KBM-7 (cell line): ENCODE results near the gene COL11A2.

Experiments used
- DNase-seq: peaks from one replicate; pipeline ENCODE4 v3.0.0-alpha.2; 2015
- in situ Hi-C: fragments of 300-500 bp; cut with MboI; formaldehyde crosslinking; loops from 2 replicates; pipeline ENCODE4 v1.14.3; 2020; ENCODE audit warnings: low sequenced_read_pairs, low pct_unique_long_range_greater_than_20kb, mixed read lengths

The COL11A2 gene

DNA sequence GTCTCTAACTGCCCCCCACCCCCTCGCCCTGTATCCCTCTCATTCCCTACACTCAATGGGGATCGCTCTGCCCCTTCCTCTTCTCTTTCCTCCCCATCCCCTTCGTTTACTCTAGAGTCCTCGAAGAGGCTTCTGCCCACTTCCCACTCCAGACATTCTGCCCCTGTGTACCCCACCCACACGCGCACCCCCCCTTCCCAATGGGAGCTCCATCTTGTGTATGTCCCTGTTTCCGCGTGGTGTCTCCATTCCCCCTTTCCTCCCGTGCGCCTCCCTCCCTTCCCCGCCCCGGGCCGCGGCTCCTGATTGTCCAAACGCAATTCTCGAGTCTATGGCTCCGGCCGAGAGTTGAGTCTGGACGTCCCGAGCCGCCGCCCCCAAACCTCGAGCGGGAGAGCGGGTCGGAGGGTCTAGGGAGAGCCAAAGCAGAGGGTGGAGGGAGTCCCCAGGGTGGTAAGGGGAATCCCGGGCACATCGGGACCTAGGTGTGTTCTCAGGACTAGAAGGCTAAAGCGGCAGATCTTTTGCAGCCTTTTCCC lies 15.4 kb upstream of the COL11A2 start:
- DNase-seq, result no peak
- in situ Hi-C loops, result no loop called here

GRCh38 chr6:33206864-33207551 lies 14.7 kb upstream of the COL11A2 start:
- no peak for DNase-seq

DNA sequence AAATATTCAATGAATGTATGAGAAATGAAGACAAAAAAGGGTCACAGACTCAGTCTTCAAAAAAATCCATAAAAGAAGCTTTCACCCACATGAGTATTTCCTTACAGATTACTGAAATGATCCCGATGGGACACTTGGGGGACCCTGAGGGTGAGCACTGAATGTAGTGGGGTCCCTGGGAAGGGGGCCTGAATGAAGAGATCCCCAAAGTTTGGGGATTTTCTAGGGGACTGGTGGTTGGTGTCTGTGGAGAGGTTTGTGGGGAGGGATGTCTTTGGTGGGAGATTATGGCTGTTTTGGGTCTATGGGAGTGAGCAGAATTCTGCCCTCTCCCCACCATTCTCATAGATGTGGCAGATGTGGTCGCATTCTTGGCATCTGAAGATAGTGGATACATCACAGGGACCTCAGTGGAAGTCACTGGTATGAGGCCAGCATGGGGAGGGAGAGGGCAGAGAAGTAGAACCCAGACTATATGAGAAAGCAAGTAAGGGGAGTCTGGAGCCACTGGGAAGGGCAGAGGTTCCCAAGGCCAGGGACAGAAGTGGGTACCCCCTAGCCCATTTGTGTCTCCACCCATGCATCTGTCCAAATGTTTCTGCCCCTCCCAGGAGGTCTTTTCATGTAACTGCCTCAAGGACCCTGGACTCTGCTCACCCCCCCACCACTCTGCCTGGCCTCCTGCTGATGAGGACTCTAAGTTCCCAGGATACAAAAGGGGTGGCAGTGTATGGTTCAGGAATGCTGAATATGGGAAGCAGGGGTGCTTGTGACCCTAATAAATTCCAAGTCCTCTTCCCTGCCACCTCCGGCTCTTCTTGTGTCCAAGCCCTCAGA lies 14.0 kb upstream of the COL11A2 start:
- in situ Hi-C loops, result no loop called here
- DNase-seq, result no peak

More at GRCh38 chr6:33206864-33207551, 14.7 kb upstream of the COL11A2 start:
- in situ Hi-C loops, result no loop called here

DNA sequence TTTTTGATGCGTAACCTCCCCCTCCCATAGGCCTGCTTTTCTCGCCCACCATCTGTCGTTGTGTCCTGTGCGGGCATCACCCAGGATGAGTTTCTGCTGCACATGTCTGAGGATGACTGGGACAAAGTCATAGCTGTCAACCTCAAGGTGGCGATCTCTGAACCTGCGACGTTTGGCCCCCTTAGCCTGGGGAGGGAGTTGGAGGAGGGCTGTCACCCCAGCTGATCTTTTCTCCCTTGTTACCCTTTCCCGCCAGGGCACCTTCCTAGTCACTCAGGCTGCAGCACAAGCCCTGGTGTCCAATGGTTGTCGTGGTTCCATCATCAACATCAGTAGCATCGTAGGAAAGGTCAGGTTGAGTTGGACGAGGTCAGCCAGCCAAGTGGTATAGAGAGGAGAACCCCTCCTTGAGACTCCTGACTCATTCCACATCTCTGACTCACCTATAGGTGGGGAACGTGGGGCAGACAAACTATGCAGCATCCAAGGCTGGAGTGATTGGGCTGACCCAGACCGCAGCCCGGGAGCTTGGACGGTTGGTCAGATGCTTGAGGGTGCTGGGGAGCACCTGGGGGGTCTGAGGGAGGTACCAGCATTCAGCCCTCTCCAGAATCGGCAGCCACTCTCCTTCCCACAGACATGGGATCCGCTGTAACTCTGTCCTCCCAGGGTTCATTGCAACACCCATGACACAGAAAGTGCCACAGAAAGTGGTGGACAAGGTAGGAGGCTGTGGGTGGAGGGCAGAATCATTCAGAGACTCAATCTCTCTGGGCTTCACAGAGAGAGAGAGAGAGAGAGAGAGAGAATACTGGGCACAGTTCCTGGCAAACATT lies 13.1 kb upstream of the COL11A2 start:
- in situ Hi-C loops, result no loop called here
- DNase-seq, result peak; percentile 29

GRCh38 chr6:33204415-33205190 lies 12.3 kb upstream of the COL11A2 start, which contains the start of gene HSD17B8:
Gene HSD17B8, plus strand, starts transcription at chr6:33204655. Its CDS starts 14 bp downstream, at chr6:33204669.
- peak; percentile 91 for DNase-seq
- in situ Hi-C loops, result no loop called here

GRCh38 chr6:33204165-33204414 lies 11.8 kb upstream of the COL11A2 start:
- in situ Hi-C loops, result no loop called here

GRCh38 chr6:33203443-33204164 lies 11.3 kb upstream of the COL11A2 start:
- in situ Hi-C loops, result no loop called here
- DNase-seq, result no peak

More at GRCh38 chr6:33204165-33204414, 11.8 kb upstream of the COL11A2 start:
- DNase-seq, result no peak

GRCh38 chr6:33202799-33203198 lies 10.5 kb upstream of the COL11A2 start:
- in situ Hi-C loops, result no loop called here
- DNase-seq, result no peak

DNA sequence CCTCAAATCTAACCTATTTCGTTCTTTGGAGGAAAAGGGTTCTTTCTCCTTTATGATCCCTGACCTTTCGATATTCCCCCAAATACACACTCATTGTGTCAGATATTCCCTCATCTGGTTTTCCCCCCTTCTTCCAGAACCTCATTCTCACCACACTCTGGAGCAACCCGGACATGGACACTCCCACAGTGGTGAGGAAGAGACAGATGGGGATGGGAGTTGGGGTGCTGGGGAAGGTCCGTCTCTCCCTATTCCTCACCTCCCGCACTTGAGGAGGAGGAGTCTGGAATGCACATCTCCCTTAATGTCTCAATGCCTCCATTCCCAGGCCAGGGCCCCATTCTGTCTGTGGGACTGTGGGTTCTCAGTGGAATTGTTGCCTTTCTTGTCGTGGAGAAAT lies 9.7 kb upstream of the COL11A2 start:
- in situ Hi-C loops, result no loop called here
- DNase-seq, result no peak

- DNase-seq, result no peak
- in situ Hi-C loops, result no loop called here
Measured at GRCh38 chr6:33201147-33201545, 8.9 kb upstream of the COL11A2 start.

GRCh38 chr6:33200219-33201146 lies 8.2 kb upstream of the COL11A2 start, which contains the start of the genes RXRB and SLC39A7:
Gene RXRB, minus strand, starts transcription at chr6:33200665. Its CDS starts 189 bp downstream, at chr6:33200476.
Gene SLC39A7, plus strand, starts transcription at chr6:33200867. Its CDS starts 379 bp downstream, at chr6:33201246.
- in situ Hi-C loops, result no loop called here
- peak; percentile 99 for DNase-seq

GRCh38 chr6:33199687-33200218 lies 7.5 kb upstream of the COL11A2 start:
- no peak for DNase-seq
- in situ Hi-C loops, result no loop called here

- no peak for DNase-seq
- in situ Hi-C loops, result no loop called here
Measured at GRCh38 chr6:33198853-33199436, 6.7 kb upstream of the COL11A2 start.

DNA sequence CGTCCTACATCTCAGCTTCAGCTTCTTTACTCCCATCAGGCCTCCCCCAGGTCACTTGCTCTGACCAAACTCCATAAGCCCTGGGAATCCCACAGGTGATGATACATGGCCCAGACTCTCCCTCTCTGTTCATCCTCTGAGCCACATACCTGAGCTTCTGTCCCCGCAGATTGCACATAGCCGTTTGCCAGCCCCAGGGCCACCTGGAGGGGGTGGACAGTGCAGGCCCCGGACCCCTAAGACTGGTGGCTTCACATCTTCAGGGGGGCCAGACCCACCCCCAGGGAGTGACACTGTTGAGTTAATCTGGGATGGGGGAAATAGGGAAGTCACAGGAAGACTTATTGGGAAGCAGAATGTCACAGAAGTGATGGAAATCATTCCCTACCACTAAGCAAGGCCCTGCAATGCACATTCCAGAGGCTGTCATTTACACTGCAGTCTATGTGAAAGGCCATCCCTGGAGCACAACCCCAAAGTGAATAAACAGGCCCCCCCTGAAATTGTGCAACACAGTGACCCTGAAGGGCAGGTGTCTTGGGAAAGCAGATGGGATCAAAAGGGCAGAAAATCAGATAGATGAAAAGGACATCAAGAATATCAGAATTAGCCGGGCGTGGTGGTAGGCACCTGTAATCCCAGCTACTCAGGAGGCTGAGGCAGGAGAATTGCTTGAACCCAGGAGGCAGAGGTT lies 6.0 kb upstream of the COL11A2 start:
- in situ Hi-C loops, result no loop called here
- DNase-seq, result no peak

- in situ Hi-C loops, result no loop called here
Measured at GRCh38 chr6:33197431-33198048, 5.3 kb upstream of the COL11A2 start.

More at GRCh38 chr6:33197431-33198048, 5.3 kb upstream of the COL11A2 start:
- peak; percentile 85 for DNase-seq
